HPDE6-E6E7 (cell line): ENCODE results near the gene CELA2B.
"Not testable (repeated sequence)": the region's sequence is repeated elsewhere in the genome, so short reads cannot be mapped to it uniquely, and the experiment has no call there.

ENCODE experiments used
- DNase-seq: peaks from one replicate; pipeline ENCODE4 v3.0.0; 2011; ENCODE audit warnings: missing footprints; ENCODE audit errors: extremely low spot score

Gene CELA2B

GRCh38 chr1:15475752-15476314 is at the start of gene CELA2B:
Gene CELA2B (plus strand): TSS chr1:15476104. CDS start chr1:15476126, 22 bp downstream.
- no peak for DNase-seq

DNA sequence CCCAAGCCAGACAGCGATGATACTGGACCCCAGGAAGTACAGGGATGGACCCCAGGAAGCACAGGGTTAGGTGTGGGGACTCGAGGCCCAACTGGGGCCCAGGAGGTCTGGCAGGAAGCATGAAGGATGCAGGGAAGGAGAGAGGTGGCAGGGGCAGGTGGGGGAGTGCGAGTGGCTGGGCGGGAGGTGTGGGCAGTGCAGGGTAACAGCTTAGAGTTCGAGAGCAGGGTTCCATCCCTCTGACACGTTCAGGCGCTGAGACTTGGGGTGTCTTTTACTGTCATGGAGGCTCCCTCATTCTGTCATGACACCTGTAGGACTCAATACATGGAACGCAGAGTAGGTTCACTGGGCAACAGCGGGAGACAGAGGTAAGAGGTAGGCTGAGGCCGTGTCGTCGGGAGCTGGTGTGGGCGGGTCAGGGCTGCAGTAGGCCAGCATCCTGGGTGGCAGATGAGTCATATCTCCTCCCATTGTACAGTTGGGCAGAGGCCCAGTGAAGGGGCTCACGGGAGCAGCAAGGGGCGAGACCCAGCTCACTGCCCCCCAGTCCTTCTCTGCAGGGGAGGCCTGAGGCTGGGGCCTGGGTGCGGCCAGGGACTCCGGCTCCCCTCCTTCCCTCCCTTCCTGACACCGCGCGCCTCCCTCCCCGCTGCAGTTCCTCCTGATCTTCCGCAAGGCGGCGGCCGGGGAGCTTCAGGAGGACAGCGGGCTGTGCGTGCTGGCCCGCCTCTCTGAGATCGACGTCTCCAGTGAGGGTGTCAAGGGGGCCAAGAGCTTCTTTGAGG is 49.2 kb upstream of the CELA2B start:
- DNase-seq: no peak

GRCh38 chr1:15427280-15427666 is 48.6 kb upstream of the CELA2B start:
- DNase-seq: no peak

DNA sequence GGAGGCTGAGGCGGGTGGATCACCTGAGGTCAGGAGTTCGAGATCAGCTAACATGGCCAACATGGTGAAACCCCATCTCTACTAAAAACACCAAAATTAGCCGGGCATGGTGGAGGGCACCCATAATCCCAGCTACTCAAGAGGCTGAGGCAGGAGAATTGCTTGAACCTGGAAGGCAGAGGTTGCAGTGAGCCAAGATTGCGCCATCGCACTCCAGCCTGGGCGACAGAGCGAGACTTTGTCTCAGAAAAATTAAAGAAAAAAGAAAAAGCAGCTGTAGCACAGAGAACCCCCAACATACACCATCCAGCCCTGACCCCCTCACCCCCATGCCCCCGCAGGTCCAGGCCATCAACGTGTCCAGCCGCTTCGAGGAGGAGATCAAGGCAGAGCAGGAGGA is 47.7 kb upstream of the CELA2B start:
- DNase-seq: not testable (repeated sequence)

DNA sequence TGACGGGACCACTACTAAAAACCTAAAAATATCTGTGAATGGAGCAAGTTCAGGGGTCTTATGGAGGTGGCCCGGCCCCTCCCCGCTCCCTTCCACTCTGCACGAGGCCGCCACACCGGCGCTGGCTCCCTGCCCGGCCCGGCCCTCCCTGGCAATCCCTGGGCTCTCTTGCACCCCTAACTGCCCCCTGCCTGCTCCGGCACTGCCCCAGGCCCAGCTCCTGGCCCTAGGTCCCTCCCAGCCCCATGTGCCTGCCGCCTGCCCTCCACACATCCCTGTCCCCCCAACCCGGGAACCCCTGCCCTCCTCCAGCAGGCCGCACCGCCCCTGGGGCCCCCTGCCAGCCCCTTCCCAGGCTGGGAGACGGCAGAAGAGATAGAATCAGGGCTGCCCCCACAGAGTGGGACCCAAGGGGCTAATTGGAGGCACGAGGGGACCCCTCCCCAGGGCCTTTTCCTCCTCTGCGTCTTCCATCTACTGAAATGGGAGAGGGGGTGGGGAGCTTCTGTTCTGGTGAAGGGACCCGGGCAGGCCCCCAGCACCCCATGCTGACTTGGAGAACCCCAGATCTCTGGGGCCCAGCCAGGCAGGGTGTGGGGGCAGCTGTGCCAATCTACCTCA is 47.0 kb upstream of the CELA2B start:
- no peak for DNase-seq

GRCh38 chr1:15429701-15430149 is 46.2 kb upstream of the CELA2B start:
- DNase-seq: no peak

DNA sequence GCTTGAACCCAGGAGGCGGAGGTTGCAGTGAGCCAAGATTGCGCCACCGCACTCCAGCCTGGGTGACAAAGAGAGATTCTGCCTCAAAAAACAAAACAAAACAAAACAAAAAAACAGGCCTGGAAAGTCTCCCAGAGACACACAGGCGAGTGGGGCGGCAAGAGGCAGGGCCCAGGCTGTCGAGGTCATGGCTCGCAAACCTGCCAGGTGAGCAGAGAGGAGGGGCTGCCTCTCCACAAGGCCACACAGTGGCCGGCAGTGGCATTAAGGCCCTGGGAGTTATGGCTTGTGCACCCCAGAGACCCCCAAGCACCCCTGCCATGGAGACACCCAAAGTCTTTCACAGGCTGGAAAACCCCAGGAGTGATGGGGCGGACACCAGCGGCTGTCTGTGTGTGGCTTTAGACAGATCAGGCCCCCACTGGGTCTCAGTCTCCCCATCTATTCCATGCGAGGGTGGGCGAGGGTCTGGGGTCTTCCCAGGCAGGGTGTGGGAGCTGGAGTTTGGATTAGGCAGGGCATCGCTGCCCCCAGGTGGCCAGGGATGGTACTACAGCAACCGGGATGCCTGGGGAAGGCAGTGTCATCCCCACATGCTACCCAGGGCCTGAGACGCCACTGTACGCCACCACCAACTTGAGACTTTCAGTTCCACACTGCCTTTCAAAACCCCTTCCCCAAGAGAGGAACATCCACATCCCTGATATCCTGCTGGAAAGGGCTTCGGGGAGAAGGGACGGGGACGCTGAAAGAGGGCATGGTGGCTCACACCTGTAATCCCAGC is 44.9 kb upstream of the CELA2B start:
- DNase-seq: no peak

DNA sequence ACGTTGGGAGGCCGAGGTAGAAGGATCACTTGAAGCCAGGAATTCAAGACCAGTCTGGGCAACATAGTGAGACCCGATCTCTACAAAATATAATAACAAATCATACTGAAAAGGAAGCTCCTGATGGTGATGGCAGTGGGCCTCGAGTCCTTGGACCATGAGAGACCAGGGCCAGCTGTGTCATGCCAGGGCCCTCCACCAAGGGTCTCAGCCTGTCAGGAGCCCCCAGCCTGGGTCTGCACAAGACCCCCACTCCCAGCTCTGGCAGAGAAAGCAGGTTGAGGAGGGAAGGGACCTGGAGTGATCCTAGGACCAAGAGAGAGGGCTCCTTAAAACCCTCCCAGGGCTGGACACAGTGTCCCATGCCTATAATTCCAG is 44.3 kb upstream of the CELA2B start:
- no peak for DNase-seq

- no peak for DNase-seq
These were observed 43.6 kb upstream of the CELA2B start for GRCh38 chr1:15432324-15432723.

- DNase-seq: no peak
These were observed 42.4 kb upstream of the CELA2B start for GRCh38 chr1:15433471-15433870.

- not testable (repeated sequence) for DNase-seq
These were observed 41.2 kb upstream of the CELA2B start for GRCh38 chr1:15434739-15435138.

GRCh38 chr1:15435239-15436077 is 40.4 kb upstream of the CELA2B start:
- DNase-seq: no peak

GRCh38 chr1:15436881-15437442 is 38.9 kb upstream of the CELA2B start:
- no peak for DNase-seq

GRCh38 chr1:15439325-15439724 is 36.6 kb upstream of the CELA2B start:
- DNase-seq: no peak

- no peak for DNase-seq
These were observed 35.5 kb upstream of the CELA2B start for GRCh38 chr1:15440357-15440756.

DNA sequence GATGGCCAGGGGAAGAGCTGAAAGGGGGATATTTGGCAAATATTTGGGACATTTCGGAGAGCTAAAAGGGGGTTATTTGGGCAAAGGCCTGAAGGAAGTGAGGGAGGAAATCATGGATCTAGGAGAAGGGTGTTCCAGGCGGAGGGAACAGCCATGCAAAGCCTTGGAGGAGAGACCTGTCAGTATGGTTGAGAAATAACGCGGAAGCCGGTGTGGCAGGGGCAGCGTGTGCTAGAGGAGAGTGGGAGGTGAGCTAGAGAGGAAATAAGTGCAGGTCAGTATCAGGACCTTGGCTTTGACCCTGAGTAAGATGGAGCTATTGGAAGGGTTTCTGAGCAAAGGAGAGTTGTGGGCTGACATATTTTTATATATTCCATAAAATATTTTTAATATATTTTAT is 34.7 kb upstream of the CELA2B start:
- DNase-seq: no peak

GRCh38 chr1:15442119-15442518 is 33.8 kb upstream of the CELA2B start:
- DNase-seq: no peak

DNA sequence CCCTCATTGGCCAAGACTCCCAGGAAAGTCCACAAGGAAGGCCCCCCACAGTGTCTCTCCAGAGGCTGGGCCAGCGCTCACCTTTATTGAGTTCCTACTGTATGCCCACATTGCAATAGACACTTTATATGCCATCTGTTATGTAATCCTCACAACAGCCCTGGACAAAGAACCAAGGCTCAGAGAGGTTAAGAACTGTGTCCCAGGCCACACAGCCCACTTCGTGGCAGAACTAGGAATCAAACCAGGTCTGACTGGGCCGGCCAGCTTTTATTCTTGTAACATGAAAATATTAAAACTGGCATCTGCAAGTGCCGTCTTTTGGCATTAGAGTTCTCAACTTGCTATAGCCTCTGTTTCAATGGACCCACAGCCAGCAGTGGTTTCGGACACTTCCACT is 33.1 kb upstream of the CELA2B start:
- DNase-seq: no peak

DNA sequence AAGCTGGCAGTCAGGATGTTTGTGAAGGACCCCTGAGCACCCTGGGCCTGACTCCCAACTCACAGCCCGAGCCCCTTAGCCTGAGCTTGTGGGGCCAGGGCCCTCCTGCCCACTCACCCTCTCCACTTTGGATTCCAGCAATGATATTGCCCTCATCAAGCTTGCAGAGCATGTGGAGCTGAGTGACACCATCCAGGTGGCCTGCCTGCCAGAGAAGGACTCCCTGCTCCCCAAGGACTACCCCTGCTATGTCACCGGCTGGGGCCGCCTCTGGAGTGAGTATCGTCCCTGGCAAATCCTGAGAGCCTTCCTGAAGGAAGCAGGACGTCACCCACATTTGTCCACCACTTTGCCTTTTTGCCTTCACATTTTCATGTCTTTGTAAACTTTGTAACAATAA is 32.6 kb upstream of the CELA2B start:
- DNase-seq: no peak

DNA sequence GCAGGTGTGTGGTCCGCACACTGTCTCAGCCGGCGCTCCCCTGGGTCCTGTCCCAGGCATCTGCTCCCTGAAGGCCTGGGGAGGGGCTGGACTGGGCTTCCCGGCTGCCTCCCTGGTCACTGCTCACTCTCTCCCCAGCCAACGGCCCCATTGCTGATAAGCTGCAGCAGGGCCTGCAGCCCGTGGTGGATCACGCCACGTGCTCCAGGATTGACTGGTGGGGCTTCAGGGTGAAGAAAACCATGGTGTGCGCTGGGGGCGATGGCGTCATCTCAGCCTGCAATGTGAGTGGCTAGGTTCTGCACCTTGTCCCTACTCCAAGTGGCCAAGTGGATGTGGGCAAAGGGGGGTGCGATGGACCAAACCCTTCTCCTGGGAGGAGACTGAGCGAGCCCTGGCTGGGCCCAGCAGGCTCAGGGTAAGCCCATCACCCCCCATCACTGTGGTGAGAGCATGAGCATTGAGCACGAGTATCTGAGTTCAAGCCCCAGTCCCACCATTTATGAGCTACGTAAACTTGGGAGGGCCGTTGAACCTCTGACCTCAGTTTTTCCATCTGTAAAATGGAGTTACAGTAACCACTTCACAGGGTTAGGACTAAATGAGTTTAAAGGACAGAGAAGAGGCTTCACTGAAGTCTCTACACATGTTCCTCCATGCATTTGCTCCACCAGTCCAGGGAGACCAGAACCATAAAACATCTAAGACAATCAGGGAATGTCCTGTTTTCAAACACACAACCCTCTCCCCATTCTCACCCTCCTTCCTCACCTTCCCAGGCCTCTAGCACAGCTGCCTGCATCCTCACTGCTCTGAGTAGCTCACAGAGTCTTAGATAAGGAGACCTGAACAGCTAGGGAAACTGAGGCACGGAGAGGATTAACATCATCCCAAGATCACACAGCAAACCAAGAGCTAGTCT is 31.2 kb upstream of the CELA2B start:
- DNase-seq: no peak
